Esophagus muscularis mucosa (tissue), 3 donors: ENCODE measurements around the gene ADGRF3.

ENCODE experiments used
- POLR2A ChIP-seq: fragments of 450-650 bp; IDR thresholded peaks from one replicate; pipeline ENCODE4 v1.6.1; 2017; ENCODE audit warnings: antibody characterized with exemption, moderate library complexity, mild to moderate bottlenecking, low read depth
- TF ChIP-seq, protein P1 (sequence below), 3 experiments: fragments of 200-600 bp in 2 of 3; fragments of 450-650 bp in 1 of 3; sonication (generic) in 2 of 3; IDR thresholded peaks; one replicate each; pipeline ENCODE4 v1.5.1; 2017 to 2019; ENCODE audit warnings: antibody characterized with exemption in 3 of 3, mild to moderate bottlenecking in 2 of 3, moderate library complexity in 1 of 3

DNA sequence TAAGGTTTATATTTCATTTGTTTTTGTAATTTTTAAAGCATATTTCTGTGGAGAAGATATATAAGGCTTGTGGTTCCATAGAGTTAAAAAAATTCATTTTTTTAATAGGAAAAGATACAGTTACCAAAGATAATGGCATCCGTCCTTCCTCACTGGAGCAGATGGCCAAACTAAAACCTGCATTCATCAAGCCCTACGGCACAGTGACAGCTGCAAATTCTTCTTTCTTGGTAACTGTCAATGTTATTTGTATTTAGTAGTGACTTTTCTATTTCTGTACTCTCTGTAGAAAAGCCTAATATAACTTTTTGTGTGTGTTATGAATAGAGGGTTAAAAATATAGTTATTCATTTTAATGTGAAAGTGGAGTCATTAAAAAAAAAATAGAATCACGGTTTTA is 66.7 kb downstream of the ADGRF3 start:
- TF ChIP-seq, protein P1, sequence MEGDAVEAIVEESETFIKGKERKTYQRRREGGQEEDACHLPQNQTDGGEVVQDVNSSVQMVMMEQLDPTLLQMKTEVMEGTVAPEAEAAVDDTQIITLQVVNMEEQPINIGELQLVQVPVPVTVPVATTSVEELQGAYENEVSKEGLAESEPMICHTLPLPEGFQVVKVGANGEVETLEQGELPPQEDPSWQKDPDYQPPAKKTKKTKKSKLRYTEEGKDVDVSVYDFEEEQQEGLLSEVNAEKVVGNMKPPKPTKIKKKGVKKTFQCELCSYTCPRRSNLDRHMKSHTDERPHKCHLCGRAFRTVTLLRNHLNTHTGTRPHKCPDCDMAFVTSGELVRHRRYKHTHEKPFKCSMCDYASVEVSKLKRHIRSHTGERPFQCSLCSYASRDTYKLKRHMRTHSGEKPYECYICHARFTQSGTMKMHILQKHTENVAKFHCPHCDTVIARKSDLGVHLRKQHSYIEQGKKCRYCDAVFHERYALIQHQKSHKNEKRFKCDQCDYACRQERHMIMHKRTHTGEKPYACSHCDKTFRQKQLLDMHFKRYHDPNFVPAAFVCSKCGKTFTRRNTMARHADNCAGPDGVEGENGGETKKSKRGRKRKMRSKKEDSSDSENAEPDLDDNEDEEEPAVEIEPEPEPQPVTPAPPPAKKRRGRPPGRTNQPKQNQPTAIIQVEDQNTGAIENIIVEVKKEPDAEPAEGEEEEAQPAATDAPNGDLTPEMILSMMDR (IDR thresholded peaks at IDR 0.05) = no peak
- no peak for TF ChIP-seq POLR2A
